HG03064 (cell line): Measurements from ENCODE around the gene RHOU.

Source experiments
- ATAC-seq: cut with Tn5 transposase; IDR thresholded peaks from one replicate; pipeline ENCODE4 v1.9.1; 2021; ENCODE audit warnings: low read depth; ENCODE audit not compliant: unreplicated experiment

RHOU gene

GRCh38 chr1:228782662-228783417, 47.6 kb downstream of the RHOU start:
- ATAC-seq: no peak

- no peak for ATAC-seq
Observed at GRCh38 chr1:228783418-228784040, 48.2 kb downstream of the RHOU start.

GRCh38 chr1:228784181-228784580, 48.9 kb downstream of the RHOU start:
- ATAC-seq: no peak

GRCh38 chr1:228785366-228786330, 50.4 kb downstream of the RHOU start:
- ATAC-seq: no peak

GRCh38 chr1:228786361-228787129, 51.3 kb downstream of the RHOU start:
- ATAC-seq: no peak

- no peak for ATAC-seq
Observed at GRCh38 chr1:228791791-228792190, 56.5 kb downstream of the RHOU start.

- ATAC-seq: no peak
Observed at GRCh38 chr1:228792601-228793000, 57.3 kb downstream of the RHOU start.

- no peak for ATAC-seq
Observed at GRCh38 chr1:228793032-228793431, 57.8 kb downstream of the RHOU start.

GRCh38 chr1:228794173-228794572, 58.9 kb downstream of the RHOU start:
- ATAC-seq: peak; percentile 55

GRCh38 chr1:228794810-228795209, 59.5 kb downstream of the RHOU start:
- peak; percentile 37 for ATAC-seq

- no peak for ATAC-seq
Observed at GRCh38 chr1:228795596-228795995, 60.3 kb downstream of the RHOU start.
